Activated CD4-positive, alpha-beta T cell treated with anti-CD3 and anti-CD28 coated beads, Interleukin-2, amount 50 U/mL, for 16 hours (primary cell): Measurements from ENCODE around the gene GNA12.

ENCODE experiments used
- DNase-seq: peaks from one replicate; pipeline ENCODE4 v3.0.0-alpha.2; 2020

Gene GNA12

DNA sequence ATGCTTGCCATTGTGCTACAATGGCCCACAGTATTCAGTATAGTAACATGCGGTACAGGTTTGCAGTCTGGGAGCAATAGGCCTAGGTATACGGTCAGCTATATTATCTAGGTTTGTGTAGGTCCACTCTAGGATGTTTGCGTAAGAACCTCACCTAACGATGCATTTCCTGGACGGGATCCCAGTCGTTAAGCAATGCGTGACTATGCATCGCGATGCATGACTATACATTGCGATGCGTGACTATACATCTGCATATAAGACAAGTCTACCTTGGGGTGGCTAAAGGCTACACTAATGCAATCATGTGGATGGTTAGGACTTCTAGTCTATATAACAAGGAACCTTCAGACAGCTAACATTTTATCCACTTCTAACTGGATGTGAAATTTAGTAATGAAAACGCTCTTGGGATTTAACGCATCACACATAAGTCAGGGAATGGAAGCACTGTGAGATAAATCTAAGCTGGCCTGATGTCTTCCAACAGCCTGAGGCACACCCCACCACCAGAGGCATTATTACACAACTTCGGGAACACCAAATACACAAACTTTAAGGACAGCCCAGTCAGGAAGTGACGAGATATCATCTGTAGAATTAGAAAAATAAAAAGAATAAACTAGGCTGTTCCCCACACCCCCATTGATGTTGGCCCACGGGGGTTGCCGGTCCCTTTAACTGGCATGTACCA lies 9.2 kb downstream of the GNA12 start:
- DNase-seq, result no peak

DNA sequence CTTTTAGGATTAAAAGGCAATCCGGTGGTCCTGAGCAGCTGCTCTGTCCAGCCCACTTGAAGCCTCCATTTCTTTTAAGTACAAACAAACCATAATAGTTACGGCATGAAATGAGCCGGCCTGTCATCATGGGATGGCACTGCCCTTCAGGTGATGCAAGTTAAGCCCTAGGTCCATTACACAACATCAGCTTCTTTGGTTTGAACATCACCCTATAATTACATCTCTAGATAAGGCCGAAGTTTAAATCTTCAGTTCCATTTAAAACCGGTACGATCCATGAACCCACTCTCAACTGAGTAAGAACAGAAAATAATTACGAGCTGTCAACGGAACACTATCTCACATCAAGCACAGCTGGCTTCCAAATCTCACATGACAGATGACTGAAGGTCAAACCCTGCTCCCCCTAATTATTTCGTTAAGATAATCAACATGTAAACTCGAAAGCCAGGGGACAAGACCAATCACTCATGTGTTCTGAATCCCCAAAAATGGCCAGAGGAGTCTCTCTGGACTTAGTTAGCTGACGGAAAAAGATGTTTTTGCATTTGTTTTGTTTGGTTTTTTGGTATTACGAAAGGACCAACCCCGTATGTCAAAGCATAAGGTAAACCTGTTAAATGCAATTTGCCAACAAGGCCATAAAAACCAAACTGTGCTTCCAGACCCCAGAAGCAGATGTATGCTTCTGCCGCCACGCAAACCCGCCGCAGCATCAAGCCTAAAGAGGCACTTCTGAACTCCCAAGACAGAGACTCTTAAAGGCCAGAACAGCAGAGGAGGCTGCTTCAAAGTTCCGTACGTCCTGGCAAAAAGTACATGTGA lies 10.8 kb downstream of the GNA12 start:
- DNase-seq, result no peak

DNA sequence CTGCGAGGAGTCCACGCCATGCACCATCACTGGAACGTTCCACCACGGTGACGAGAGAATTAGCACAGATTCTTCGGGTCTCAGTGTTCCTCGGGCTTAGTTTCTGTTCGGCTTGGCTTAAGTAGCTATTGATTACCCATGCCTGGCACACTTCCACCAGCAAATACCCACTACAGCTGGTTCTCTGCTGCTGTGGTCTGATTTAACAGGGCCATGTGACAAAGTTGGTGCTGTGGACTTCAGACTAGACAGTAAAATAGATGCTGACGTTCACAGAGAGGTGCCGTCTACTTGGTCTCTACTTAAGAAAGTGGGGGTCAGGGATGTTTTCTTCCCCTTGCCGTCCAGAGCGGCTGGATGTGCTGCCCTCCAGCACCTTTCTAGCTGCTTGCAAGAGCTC lies 11.6 kb downstream of the GNA12 start:
- no peak for DNase-seq

DNA sequence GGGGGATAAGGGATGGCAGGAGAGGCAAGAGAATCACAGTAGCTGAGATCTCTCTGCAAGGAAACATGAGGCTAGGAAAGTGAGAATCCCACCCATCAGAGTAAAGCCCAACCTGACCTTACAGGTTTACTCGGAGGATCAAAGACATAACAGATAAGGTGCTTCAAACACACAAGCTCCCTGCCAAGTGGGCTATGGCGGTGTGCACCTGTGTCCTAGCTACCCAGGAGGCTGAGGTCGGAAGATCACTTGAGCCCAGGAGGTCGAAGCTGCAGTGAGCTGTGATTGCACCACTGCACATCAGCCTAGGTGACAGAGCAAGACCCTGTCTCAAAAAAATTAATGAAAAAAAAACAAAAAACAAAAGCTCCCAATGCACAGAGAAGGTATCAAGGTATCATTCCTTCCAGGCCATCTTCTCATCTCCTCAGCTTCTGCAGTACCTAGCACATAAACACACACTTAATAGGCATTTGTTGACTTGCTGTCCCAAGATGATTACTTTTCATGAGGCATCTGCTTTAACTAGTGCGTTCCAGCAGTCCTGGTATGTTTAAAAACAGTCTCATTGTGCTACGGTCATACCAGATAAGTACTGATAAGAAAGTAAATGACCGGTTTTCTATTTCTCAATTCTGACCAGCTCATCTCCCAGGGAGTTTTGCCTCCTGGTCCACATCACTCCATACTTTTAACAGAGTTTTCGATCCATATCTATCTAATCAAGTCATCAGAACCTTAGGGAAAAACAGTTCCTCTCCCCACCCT lies 13.3 kb downstream of the GNA12 start:
- DNase-seq, result no peak

DNA sequence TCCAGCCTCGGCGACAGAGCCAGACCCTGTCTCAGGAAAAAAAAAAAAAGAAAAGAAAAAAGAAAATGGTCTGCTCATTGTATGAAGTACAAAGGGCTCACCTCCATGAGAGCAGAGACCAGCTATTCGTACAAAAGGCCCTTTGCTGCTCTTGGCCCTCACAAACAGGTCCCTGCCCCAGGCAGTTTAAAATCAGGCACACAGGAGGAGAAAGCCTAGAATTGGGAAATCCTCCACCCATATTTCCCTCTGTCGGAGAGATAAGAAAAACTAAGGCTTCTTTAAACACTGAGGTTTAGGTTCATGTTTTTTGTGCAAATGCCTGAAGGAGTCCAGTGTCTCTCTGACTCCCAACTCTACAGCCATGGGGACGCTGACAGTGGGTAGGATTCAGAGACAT lies 15.1 kb downstream of the GNA12 start:
- no peak for DNase-seq

DNA sequence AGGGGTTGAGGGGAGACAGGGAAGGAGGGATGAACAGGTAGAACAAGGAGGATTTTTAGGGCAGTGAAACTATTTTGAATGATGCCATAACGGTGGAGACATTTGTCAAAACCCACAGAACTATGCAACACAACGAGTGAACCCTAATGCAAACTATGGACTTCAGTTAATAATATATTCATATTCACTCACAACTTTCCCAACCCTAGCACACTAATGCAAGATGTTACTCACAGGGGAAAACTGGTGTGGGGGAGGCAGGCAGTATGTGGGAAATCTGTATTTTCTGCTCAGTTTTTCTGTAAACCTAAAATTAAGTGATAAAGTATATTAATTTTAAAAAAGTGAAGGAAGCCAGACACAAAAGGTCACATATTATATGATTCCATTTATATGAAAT lies 17.3 kb downstream of the GNA12 start:
- no peak for DNase-seq

DNA sequence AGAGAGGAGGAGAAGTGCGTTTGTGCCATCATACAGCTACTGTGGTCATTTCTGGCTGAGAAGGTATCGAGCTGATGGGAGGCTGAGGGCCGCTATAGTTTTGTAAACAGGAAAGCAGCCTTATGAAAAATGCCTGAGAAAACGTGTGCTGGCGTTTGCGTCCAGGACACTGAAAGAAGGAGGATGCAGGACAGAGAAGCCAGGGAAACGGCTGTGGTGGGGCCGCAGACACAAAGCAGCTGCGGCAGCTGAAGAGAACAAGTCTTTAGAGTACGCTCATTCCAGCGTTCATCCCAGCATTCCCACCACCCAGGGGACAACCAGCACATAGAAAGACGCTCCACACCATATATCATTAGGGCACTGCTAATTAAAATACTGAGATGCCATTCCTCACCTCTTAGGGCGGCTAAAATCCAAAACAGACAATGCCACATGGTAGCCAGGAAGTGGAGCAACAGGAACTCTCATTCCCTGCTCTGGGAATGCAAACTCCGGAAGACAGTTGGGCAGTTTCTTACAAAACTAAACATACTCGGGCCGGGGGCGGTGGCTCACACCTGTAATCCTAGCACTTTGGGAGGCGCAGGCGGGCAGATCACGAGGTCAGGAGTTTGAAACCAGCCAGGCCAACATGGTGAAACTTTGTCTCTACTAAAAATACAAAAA lies 18.4 kb downstream of the GNA12 start:
- DNase-seq, result no peak

DNA sequence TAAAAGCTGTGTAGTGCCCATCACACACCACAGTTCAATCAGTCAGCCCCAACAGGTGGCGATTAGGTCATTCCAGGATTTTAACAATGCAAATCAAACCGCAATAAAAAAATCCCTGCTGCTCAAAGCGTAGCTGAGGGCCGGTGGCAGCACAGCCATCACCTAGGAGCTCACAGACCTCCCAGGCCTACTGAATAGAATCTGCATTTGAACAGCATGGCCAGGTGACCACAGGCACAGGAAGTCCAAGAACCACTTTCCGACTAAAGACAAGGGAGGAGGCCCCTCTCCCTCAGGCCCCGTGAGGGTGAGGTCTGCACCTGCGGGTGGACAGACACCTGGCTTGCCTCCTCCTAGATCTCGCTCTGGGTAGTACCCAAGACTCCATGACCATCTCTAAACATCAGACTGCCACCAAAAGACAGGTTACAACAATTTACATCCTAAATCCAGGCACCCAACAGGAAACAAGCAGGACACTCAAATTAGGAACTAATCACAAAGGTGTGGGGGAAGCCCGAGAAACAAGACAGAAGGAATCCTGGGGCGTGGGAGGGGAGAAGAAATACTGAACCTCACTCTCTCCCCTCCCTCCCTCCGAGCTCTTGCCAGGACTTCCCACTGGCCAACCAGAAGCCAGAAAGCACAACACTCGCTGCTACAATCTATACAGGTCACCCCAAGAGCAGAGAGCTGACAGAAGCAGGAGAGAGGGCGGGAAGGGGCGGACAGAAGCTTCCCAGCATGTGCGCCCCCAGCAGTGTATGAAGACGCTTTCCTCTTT lies 19.2 kb downstream of the GNA12 start:
- DNase-seq, result no peak

DNA sequence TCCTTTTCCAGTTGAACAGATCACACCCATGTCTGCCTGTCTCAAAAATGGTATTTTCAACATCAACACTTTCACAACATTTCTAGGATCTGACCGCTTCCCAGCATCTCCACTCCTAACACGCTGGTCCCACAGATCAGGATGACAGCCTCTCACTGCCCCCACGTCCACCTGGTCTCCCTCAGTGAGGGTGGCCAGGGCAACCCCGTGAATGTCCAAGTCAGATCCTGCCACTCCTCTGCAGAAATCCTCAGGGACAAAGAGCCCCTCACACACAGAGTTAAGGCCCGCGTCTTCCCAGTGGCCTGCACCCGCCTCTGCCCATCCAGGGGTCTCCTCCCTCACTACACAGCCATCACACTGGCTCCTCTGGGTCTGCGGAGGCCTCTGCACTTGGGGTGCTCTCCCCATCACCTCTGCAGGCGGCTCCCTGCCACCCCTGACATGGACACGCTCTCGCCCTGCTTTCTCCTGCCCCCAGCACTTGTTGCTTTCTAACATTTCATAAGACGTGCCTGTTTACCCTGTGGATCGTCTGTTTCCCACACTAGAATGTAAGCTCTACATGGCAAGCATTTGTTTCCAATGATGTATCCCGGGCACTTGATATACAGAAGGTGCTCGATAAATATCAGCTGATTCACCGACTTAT lies 20.0 kb downstream of the GNA12 start:
- no peak for DNase-seq

DNA sequence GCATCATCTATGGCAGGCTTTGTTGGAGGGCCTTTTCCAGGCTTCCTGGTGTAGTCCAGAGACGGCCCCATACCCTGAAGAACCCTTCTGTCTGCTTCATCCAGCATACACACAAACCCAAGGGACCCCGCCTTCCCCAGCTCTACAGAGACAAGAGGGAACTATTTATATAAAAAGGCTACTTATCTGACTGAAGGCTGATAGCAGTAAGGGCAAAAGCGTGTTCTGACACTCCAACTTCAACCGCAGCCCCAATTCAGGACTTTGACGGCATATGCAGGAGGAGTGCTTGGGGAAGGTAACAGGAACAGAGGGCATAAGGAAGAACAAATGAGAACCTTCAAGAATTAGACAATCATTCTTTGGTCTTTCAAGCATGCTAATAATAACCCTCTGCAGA lies 21.0 kb downstream of the GNA12 start:
- DNase-seq, result no peak

DNA sequence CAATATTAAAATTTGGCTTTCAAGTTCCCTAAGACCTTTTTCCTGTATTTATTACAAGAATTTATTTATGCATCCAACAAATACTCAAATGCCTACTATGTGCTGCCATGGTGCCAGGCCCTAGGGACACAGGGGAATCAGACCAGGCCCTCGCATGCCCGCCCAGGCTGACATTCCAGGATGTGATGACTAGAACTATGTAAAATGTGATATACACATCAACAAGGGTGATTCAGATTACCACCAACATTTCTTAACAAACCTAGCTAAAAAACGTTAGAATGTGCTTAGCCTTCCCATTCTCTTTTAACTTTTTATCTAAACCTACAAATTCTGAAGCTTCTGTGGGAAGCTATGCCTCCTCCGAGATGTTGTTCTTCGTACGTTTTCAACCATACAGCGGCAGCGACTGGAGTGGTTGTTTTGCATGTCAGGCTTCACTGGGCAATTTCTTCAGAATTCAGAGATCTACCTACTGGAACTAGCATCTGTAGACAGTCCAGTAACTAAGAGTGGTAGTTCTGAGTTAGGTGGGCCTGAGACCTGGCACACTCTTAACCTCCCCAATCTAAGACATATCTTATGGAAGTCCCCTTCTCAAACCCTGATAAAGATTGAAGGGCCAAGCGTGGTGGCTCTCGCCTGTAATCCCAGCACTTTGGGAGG lies 22.1 kb downstream of the GNA12 start:
- no peak for DNase-seq

DNA sequence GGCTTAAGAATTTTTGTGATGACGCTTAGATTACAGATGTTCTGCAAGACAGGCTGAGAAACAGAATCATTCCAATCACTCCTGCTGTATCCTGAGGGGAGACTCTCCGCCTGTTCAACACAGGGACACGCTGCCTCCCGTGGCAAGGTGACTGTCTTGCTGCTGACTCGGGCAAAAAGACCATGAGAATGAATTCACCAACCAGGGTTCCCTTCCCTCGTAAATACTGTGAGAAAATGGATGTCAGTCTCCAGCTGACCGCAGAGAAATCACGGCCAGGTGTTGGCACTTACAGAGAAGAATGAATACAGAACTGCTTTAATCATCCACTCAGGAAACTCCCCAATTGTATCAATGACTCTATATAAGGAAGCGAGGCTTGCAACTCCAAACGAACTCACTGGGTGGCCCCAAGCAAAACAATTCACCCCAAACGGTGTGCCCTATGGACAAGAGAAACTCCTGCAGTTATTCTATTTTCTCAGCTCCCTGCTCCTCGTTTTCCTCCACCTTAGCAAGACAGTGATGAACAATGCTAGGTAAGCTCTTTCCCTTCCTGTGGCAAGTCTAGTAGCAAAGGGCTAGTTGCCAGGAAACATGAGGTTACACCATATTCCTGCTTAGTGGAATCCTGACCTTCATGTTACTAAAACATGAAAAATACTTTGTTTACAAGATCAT lies 22.8 kb downstream of the GNA12 start:
- DNase-seq, result no peak

DNA sequence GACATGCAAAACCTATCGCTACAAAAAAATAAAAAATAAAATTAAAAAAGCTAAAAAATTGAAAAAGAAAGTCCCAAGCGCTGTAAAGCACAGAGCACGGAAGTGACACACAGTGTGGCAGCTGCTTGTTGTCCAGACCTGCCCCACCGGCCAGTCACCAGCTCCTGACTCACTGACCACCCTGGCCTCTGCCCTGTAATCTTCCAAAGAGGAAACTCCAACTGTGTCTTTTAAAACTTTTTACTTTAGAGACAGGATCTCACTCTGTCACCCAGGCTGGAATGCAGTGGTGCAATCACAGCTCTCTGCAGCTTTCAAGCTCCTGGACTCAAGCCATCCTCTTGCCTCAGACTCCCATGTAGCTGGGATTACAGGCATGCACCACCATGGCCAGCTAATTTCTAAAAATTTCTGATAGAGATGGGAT lies 23.6 kb downstream of the GNA12 start:
- no peak for DNase-seq

DNA sequence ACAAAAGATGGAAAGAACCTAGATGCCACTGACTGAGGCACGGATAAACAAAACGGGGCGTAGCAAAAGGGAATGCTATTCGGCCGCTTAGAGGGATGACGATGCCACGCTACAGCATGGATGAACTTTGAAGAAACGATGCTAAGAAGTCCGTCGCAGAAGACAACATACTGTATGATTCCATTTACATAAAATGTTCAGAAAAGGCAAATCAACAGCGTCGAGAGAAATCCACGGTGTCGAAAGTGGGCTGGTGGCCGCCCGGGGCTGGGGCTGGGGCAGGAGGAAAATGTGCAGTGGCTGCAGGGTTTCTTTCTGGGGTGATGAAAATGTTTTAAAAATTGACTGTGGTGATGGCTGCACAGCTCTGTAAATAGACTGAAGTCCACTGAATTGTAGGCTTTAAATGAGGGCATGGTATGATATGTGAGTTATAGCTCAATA lies 24.1 kb downstream of the GNA12 start:
- DNase-seq, result no peak

DNA sequence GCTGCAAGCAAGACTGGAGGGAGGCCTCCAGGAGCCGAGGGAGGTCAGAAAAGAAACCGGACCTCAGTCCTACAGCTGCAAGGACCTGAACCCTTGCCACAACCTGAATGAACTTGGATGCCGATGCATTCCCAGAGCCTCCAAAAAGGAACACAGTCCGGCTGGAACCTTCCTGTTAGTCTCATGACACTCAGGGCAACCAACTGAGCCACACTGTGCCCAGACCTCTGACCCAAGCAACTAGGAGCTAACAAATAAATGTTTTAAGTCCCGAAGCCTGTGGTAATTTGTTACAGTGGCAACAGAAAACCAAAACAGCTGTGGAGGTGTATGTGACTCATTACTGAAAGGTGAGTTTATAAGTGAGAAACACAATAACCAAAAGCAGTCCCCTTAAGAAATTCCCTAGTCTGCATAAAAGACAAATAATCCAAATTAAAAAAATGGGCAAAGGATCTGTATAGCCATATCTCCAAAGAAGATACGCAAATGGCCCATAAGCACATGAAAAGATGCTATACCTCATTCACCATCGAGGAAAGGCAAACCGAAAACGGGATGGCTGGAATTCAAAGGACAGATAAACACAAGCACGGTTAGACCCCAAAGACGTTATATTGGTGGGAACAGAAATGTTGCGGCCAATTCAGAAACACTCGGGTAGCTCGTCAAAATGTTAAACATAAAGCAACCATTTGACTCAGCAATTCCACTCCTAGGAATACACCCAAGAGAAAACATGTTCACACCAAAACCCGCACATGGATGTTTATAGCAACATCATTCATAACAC lies 24.8 kb downstream of the GNA12 start:
- peak; percentile 21 for DNase-seq

DNA sequence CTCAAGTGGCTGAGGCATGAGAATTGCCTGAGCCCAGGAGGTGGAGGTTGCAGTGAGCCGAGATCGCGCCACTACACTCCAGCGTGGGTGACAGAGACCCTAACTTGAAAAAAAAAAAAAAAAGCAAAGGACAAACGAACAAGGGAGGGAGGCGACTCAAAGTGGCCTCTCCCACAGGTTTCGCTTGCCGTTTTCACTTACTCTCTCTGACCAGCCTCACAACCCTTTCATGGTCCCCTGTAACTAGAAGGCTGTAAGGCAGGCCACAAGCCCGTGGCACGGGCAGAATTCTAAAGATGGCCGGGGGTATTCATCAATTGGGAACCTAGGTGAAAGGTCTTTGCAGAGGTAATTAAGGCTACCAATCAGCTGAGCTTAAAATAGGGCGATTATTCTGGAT lies 25.5 kb downstream of the GNA12 start:
- DNase-seq, result no peak

DNA sequence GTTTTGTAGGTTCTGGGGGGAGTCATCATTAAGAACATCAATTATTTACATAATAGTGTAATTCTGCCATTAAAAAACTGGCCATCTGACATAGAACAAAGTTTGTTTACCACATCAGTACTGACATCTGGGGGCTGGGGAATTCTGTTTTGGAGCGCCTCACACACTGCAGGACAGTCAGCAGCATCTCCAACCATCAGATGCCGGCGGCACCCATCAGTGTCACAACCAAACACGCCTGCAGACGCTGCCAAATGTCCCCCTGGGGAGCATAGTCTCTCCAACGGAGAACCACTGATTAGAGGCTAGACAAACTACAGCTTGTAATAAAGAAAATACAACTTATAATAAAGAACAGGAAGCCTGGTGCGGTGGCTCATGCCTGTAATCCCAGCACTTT lies 26.0 kb downstream of the GNA12 start:
- DNase-seq, result no peak

DNA sequence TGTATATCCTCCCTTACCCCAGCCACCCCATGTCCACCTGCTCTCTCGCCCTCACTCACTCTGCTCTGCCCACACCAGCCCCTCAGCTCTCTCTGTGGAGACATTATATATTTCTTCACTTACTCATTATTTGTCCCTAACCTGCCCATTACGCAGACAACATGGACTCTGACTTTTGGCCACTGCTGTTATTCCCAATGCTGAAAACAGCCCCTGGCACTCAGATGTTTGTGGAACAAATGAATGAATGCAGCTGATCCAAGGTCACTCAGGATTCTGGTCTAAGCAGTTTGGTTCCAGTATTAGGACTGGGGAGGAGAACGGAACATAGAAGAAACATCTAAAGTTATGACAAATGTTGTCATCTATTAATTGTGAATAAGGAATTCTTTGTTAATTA lies 26.7 kb downstream of the GNA12 start:
- no peak for DNase-seq

DNA sequence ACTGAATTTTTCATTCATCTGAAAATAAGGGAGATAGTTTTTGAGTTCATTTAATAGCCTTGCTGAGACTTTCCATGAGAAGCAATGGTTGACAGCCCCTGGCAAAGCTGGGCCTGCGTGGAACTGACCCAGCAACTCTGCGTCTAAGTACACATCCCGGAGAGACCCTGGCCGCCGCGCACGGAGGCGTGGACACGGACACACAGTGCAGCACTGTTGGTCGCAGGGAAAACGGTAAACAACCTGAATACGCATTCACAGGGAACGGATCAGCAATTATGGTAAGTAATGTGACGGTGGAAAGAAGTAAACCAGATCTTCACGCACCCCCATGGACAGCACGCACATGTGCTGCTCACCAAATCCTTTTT lies 28.2 kb downstream of the GNA12 start:
- DNase-seq, result no peak
